ENCODE measurements around the gene EMID1. TPM values are rescaled to one million over a fixed set of nuclear protein-coding genes. Genes with fewer than 3 reads are reported as not detected.
A peak's percentile ranks its signal among the peaks of the same experiment; 100 is the strongest.

Gene EMID1
- polyA plus RNA-seq, 1 of the 3 experiments (the other 2 are of a cell fraction) = 1.1 TPM

DNA sequence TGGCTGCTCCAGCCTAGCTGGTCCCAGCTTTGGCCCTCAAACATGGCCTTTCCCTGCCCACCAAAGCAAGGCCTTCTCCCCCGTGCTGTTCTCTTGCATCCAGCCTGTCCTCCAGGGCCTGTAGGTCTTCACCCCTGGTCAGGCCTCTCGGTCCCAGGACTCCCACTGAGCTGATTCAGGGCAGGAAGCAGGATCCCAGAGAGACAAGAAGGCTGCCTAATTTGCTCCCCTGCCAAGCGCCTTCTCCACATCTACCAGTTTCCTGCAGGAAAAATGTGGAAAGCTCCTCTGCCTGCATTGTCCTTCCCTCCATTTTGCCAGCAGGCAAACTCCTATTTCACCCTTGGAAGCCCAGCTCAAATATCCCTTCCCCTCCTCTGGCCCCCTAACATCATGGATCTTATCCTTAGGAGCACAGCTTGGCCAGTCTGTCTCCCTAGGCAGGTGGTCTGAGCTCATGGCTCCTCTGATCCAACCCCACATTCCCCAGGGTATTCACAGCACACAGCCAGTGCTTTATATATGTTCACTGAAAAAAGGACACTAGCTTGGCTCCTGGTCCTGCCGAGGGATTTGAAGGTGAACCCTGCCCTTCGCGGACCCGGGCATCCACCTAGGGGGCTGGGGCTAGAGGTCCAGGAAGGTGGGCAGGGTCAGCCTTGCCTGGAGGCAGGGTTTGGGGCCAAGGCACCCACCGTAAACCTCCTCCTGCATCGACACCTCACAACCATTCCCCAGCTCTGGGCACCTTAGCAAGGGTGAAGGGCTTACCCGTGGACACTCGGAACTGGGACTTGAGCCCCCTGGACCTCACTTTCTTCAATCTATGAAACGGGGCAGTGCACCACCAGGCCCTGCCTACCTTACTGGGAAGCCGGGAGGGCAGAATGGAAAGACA, 61.1 kb downstream of the EMID1 start:
- no peaks in the 10 kb centered on the region for H3K9me3 ChIP-seq
- H3K9me2 ChIP-seq = no peaks in the 10 kb centered on the region
- H3K79me2 ChIP-seq (ENCODE audit: insufficient read depth) = peaks cover 57% of the 10 kb centered on the region
- 38% methylated on average over 8 of the region's 13 CpGs for WGBS (ENCODE audit: low lambda C conversion rate)
- peak overlapping the region; percentile 95 to 99 for H3K27ac ChIP-seq (ENCODE audit: low read depth in 2 of 2, low read length in 1 of 2)
- H3K4me1 ChIP-seq (ENCODE audit: control insufficient read depth in 1 of 2, insufficient read depth in 2 of 2, low read depth in 1 of 2, low read length in 1 of 2) = peaks cover 18 to 37% of the 10 kb centered on the region in 2 experiments; a peak in 3 of 4 replicates
- peak overlapping the region; percentile 95 to 97 for H3K4me3 ChIP-seq (ENCODE audit: low read depth in 2 of 2, low read length in 1 of 2)
- TF ChIP-seq IRF3 (IDR thresholded peaks at IDR 0.05; ENCODE audit: low read depth, low read length) = no peak
- TF ChIP-seq JUND (IDR thresholded peaks at IDR 0.05) = no peak
- TF ChIP-seq SIN3A (IDR thresholded peaks at IDR 0.05; ENCODE audit: borderline replicate concordance, low read depth, low read length) = no peak
- no peak for TF ChIP-seq GATA2 (CRISPR knock-in tag; IDR thresholded peaks at IDR 0.05)
- no peak for TF ChIP-seq MEF2A (IDR thresholded peaks at IDR 0.05; ENCODE audit: borderline replicate concordance, low read depth)
- TF ChIP-seq USF1 (IDR thresholded peaks at IDR 0.05; ENCODE audit: borderline replicate concordance, low read depth) = no peak
- TF ChIP-seq, protein P1, sequence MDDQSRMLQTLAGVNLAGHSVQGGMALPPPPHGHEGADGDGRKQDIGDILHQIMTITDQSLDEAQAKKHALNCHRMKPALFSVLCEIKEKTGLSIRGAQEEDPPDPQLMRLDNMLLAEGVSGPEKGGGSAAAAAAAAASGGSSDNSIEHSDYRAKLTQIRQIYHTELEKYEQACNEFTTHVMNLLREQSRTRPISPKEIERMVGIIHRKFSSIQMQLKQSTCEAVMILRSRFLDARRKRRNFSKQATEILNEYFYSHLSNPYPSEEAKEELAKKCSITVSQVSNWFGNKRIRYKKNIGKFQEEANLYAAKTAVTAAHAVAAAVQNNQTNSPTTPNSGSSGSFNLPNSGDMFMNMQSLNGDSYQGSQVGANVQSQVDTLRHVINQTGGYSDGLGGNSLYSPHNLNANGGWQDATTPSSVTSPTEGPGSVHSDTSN (IDR thresholded peaks at IDR 0.05) = no peak
- TF ChIP-seq MXI1 (IDR thresholded peaks at IDR 0.05; ENCODE audit: low read depth, low read length) = no peak
- TF ChIP-seq POLR2AphosphoS5 (IDR thresholded peaks at IDR 0.05; ENCODE audit: low read depth, low read length) = no peak
- TF ChIP-seq FOXM1 (IDR thresholded peaks at IDR 0.05; ENCODE audit: low read depth) = no peak
- TF ChIP-seq, protein P2, sequence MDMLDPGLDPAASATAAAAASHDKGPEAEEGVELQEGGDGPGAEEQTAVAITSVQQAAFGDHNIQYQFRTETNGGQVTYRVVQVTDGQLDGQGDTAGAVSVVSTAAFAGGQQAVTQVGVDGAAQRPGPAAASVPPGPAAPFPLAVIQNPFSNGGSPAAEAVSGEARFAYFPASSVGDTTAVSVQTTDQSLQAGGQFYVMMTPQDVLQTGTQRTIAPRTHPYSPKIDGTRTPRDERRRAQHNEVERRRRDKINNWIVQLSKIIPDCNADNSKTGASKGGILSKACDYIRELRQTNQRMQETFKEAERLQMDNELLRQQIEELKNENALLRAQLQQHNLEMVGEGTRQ (IDR thresholded peaks at IDR 0.05; ENCODE audit: borderline replicate concordance, low read depth, low read length) = no peak
- TF ChIP-seq, protein P3, sequence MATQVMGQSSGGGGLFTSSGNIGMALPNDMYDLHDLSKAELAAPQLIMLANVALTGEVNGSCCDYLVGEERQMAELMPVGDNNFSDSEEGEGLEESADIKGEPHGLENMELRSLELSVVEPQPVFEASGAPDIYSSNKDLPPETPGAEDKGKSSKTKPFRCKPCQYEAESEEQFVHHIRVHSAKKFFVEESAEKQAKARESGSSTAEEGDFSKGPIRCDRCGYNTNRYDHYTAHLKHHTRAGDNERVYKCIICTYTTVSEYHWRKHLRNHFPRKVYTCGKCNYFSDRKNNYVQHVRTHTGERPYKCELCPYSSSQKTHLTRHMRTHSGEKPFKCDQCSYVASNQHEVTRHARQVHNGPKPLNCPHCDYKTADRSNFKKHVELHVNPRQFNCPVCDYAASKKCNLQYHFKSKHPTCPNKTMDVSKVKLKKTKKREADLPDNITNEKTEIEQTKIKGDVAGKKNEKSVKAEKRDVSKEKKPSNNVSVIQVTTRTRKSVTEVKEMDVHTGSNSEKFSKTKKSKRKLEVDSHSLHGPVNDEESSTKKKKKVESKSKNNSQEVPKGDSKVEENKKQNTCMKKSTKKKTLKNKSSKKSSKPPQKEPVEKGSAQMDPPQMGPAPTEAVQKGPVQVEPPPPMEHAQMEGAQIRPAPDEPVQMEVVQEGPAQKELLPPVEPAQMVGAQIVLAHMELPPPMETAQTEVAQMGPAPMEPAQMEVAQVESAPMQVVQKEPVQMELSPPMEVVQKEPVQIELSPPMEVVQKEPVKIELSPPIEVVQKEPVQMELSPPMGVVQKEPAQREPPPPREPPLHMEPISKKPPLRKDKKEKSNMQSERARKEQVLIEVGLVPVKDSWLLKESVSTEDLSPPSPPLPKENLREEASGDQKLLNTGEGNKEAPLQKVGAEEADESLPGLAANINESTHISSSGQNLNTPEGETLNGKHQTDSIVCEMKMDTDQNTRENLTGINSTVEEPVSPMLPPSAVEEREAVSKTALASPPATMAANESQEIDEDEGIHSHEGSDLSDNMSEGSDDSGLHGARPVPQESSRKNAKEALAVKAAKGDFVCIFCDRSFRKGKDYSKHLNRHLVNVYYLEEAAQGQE (IDR thresholded peaks at IDR 0.05; ENCODE audit: low read depth, low read length) = no peak
- no peak for TF ChIP-seq CTCF (IDR thresholded peaks at IDR 0.05)
- TF ChIP-seq TEAD4 (IDR thresholded peaks at IDR 0.05; ENCODE audit: borderline replicate concordance, insufficient read depth) = no peak
- no peak for TF ChIP-seq TAF1 (IDR thresholded peaks at IDR 0.05; ENCODE audit: borderline replicate concordance, low read depth, low read length)
- TF ChIP-seq ZBTB33 (IDR thresholded peaks at IDR 0.05; ENCODE audit: borderline replicate concordance, low read depth) = no peak
- TF ChIP-seq EP300 (IDR thresholded peaks at IDR 0.05; ENCODE audit: borderline replicate concordance in 1 of 2, low read depth in 1 of 2, low read length in 1 of 2) = no peak
- H2AFZ ChIP-seq (ENCODE audit: low read depth) = peak overlapping the region; percentile 83; the same call in 1 of the 2 replicates
- peak overlapping the region; percentile 99 for H3K4me2 ChIP-seq
- peaks cover 3% of the 10 kb centered on the region for H3F3A ChIP-seq (replicated peaks; ENCODE audit: insufficient read depth)
- peaks cover 28 to 30% of the 10 kb centered on the region in 2 experiments for H3K36me3 ChIP-seq (replicated peaks in 1 of 2; ENCODE audit: control insufficient read depth in 1 of 2, insufficient read depth in 2 of 2, low read length in 1 of 2)
- peak; percentile 49 for DNase-seq
- POLR2A ChIA-PET = no interaction called here
- peaks cover 33% of the 10 kb centered on the region for H4K20me1 ChIP-seq (ENCODE audit: insufficient read depth)
- CTCF ChIA-PET = interaction anchor here (0.6 to 7.7 kb wide), 4 partner anchors 15 to 92 kb away, joined by 3 to 40 read pairs (median 3); no protein-coding TSS in a partner anchor
- peak overlapping the region; percentile 99 for H3K9ac ChIP-seq
- no peaks in the 10 kb centered on the region for H3K27me3 ChIP-seq (ENCODE audit: insufficient read depth)
